ENCODE measurements around the gene GLCCI1.
"Not testable (repeated sequence)": the region's sequence is repeated elsewhere in the genome, so short reads cannot be mapped to it uniquely, and the experiment has no call there.

GLCCI1 gene

GRCh38 chr7:7992506-7992905 lies 23.9 kb downstream of the GLCCI1 start:
- no peak for DNase-seq

- DNase-seq, result not testable (repeated sequence)
Observed at GRCh38 chr7:7995348-7995747, 26.8 kb downstream of the GLCCI1 start.

- no peak for DNase-seq
Observed at GRCh38 chr7:7996568-7996967, 28.0 kb downstream of the GLCCI1 start.

GRCh38 chr7:8000315-8000941 lies 31.8 kb downstream of the GLCCI1 start:
- DNase-seq, result no peak

- no peak for DNase-seq
Observed at GRCh38 chr7:8003077-8003476, 34.5 kb downstream of the GLCCI1 start.

- no peak for DNase-seq
Observed at GRCh38 chr7:8005279-8005678, 36.7 kb downstream of the GLCCI1 start.

GRCh38 chr7:8014399-8014798 lies 45.8 kb downstream of the GLCCI1 start:
- no peak for DNase-seq

- no peak for DNase-seq
Observed at GRCh38 chr7:8015100-8015745, 46.6 kb downstream of the GLCCI1 start.

- DNase-seq, result no peak
Observed at GRCh38 chr7:8015746-8016120, 47.1 kb downstream of the GLCCI1 start.

- no peak for DNase-seq
Observed at GRCh38 chr7:8017423-8017822, 48.8 kb downstream of the GLCCI1 start.

- DNase-seq, result no peak
Observed at GRCh38 chr7:8018961-8019360, 50.4 kb downstream of the GLCCI1 start.

GRCh38 chr7:8022628-8023027 lies 54.0 kb downstream of the GLCCI1 start:
- no peak for DNase-seq

- no peak for DNase-seq
Observed at GRCh38 chr7:8035192-8035591, 66.6 kb downstream of the GLCCI1 start.

GRCh38 chr7:8035647-8036518 lies 67.3 kb downstream of the GLCCI1 start:
- no peak for DNase-seq

- no peak for DNase-seq
Observed at GRCh38 chr7:8037151-8037550, 68.6 kb downstream of the GLCCI1 start.

GRCh38 chr7:8040768-8041369 lies 72.3 kb downstream of the GLCCI1 start:
- no peak for DNase-seq

- DNase-seq, result no peak
Observed at GRCh38 chr7:8042796-8043535, 74.4 kb downstream of the GLCCI1 start.

- DNase-seq, result no peak
Observed at GRCh38 chr7:8044761-8045430, 76.3 kb downstream of the GLCCI1 start.

GRCh38 chr7:8048067-8048466 lies 79.5 kb downstream of the GLCCI1 start:
- not testable (repeated sequence) for DNase-seq

GRCh38 chr7:8051373-8051772 lies 82.8 kb downstream of the GLCCI1 start:
- DNase-seq, result no peak

- no peak for DNase-seq
Observed at GRCh38 chr7:8051998-8052397, 83.4 kb downstream of the GLCCI1 start.

GRCh38 chr7:8052824-8053223 lies 84.2 kb downstream of the GLCCI1 start:
- no peak for DNase-seq
